M059J (cell line): ENCODE results near the gene ZSCAN20. TPM values are rescaled to one million over a fixed set of nuclear protein-coding genes. Genes with fewer than 3 reads are reported as not detected.

Experiments
- DNase-seq: peaks from one replicate; pipeline ENCODE4 v3.0.0-alpha.2; 2012; ENCODE audit warnings: low read depth
- total RNA-seq: library from RNA; depleted of rRNA; stranded (reverse); fragments of >200 nt; shearing (Covaris generic); gene quantifications from 2 replicates; pipeline ENCODE4 v1.2.3, GENCODE V29; 2014

Gene ZSCAN20
- total RNA-seq, 1 experiment from 2014 or later: 5.9 TPM

- DNase-seq: peak; percentile 84
Measured at GRCh38 chr1:33443705-33444180, 28.7 kb upstream of the ZSCAN20 start.

GRCh38 chr1:33445108-33445507 lies 27.3 kb upstream of the ZSCAN20 start:
- no peak for DNase-seq

GRCh38 chr1:33446590-33446989 lies 25.9 kb upstream of the ZSCAN20 start:
- no peak for DNase-seq

GRCh38 chr1:33454646-33455282 lies 17.7 kb upstream of the ZSCAN20 start:
- peak; percentile 87 for DNase-seq

DNA sequence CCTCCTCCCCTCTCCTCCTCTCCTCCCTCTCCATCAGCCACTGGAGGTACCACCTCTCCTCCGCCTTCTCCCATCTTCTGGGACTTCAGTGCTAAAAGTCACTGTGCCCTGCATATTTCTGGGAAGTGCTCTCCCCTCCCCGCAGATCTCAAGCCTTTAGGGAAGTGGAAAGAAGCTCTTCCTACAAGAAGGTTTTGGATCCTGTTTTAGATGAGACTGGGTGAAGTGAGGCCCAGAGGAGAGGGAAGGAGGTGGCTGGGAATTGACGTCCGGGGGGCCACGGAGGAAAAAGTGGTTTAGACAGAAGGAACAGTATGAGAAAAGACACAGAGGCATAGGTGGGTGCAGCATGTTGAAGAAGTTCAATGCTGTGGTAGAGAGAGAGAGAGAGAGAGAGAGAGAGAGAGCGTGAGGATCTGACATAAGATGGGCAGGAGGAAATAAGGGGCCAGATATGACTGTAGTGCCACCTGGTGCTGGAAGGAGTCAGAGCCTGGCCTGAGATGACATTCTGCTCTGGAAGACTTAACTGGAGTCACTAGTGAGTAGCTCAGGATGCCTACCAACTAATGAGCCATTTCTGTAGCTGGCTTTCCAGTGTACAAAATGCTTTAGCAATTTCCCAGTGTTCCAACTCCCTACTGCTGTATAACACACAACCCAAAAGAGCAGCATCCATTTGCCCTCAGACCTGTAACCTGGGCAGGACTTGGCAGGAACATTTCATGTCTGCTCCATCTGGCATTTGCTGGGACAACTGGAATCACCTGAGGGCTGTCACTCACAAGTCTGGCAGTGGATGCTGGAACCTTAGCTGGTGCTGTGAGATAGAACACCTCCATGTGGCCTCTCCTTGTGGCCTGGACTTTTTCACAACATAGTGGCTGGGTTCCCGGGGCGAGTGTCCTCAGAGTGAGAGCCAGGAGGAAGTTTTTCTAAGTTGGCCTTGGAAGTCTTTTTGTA lies 16.6 kb upstream of the ZSCAN20 start:
- peak; percentile 91 for DNase-seq

DNA sequence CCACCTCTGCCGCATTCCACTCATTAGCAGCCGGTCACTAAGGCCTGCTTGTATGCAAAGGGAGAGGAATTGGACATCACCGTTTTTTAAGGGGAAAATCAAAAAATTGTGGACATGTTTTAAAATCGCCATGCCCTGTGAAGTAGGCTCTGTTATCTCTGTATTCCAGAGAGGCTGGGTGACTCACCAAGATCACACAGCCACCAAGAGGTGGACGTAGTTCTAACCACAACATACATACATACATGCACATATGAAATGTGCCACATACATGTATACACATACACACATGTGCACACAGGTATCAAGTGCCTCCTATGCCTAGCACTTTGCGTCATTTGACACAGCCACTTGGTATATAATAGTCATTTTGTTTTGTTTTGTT lies 16.0 kb upstream of the ZSCAN20 start:
- no peak for DNase-seq

DNA sequence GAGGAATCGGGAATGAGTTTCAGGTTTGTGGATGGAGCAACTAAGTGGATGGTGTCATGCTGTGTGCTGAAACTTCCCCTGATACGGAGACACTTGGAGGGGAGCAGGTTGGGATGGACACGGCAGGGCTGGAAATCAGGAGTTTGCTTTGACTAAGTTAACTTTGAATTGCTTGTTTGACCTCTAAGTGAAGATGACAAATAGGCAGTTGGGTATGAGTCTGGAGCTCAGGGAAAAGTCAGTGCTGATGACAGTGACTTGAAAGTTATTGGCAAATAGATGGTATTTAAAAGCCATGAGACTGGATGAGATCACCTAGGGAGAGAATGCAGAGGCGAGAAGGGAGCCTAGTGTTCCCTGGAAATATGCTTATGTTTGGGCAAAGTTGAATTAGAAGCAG lies 12.8 kb upstream of the ZSCAN20 start:
- DNase-seq: peak; percentile 40

GRCh38 chr1:33460144-33460543 lies 12.3 kb upstream of the ZSCAN20 start:
- peak; percentile 31 for DNase-seq

DNA sequence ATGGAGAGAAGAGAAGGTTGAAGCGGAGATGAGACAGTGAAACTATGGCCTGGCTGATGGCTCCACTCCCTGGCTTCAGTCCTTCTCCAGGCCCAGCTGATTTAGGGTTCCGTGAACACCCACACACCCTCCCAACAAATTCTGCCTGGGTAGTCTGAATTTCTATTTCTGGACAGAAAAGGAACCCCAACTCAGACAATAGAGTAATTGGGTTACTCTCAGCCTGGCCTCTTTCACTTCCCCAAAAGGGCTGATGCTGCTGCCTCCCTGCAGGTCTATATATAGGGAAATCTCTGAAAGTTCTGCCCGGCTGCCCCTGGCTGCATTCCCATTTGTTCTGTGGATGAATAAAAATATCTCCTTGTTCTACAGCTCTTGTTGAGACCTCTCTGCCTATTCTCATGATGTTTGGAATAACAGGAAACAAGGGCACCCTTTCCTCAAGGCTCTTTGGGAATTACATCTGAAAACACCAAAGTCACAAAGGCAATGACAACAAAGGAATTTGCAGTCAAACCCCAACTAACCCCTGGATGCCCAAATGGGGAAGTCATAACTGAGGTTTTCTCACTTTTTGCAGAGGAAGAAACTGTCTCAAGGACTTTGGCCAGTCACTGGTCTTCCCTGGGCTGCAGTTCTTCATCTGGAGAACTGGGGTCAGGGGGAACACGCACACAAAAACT lies 11.4 kb upstream of the ZSCAN20 start:
- no peak for DNase-seq

GRCh38 chr1:33462405-33463164 lies 9.9 kb upstream of the ZSCAN20 start:
- DNase-seq: no peak

GRCh38 chr1:33464552-33464951 lies 7.9 kb upstream of the ZSCAN20 start:
- no peak for DNase-seq

- no peak for DNase-seq
Measured at GRCh38 chr1:33465316-33465715, 7.1 kb upstream of the ZSCAN20 start.

- peak; percentile 24 for DNase-seq
Measured at GRCh38 chr1:33466159-33466558, 6.3 kb upstream of the ZSCAN20 start.

DNA sequence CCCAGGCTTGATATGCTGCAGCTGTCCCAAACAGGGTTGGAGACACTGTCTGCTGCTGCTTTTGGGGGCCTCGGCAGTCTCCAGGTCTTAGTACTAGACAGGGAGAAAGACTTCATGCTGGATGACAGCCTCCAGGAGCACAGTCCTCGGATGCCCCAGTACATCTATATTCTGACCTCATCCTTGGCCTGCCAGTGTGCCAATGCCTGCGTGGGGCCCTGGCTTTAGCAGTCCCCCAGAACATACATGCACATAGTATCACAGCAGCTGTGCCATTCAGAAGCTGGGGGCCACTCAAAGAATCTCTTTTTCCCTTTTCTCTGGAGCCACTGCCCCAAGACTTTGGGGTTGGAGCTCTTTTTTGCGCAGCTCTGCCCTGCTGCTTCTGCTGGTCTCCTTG lies 4.4 kb upstream of the ZSCAN20 start:
- DNase-seq: no peak

- no peak for DNase-seq
Measured at GRCh38 chr1:33468531-33468930, 3.9 kb upstream of the ZSCAN20 start.

DNA sequence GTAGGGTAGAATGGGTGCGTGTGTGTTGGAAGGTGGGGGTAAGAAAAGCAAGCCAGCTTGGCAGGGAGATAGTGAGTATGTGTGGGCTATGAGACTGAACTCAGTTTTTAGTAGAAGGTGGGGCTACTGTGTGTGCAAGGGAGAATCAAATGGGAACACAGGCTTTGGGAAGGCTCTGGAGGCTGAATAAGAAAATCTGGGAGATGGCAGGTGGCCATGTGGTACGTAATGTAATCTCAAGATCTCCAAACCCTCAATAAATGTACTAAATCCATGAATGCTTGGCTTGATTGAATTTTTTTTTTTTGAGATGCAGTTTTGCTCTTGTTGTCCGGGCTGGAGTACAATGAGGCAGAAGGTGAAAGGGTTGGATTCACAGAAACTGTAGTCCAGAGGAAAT lies 3.5 kb upstream of the ZSCAN20 start:
- DNase-seq: no peak

GRCh38 chr1:33469691-33470090 lies 2.8 kb upstream of the ZSCAN20 start:
- no peak for DNase-seq

- peak; percentile 88 for DNase-seq
Measured at GRCh38 chr1:33470495-33471012, 1.9 kb upstream of the ZSCAN20 start.

GRCh38 chr1:33471416-33471815 lies 1.0 kb upstream of the ZSCAN20 start:
- no peak for DNase-seq

GRCh38 chr1:33473900-33474299 lies 1.5 kb downstream of the ZSCAN20 start:
- DNase-seq: peak; percentile 58

DNA sequence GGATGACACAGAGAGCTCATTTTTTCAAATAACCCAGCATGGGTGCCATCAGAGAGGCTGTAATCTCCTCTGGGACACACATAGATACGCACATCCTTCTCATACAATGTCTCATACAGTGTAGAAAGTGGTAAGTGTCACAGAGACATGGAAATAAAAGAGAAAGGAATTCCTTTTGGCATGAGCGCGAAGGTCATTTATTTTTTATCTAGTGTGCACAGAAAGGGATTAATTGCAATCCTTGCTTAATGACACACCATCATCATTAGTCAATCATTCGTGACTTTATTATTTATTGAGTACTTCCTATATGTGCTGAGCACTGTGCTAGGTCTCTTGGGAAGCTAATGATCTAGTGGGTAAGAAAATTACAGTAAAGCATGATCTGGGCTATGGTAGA lies 5.0 kb downstream of the ZSCAN20 start:
- DNase-seq: no peak
